Natural killer cell (primary cell): Measurements from ENCODE around the gene STARD9. TPM values are rescaled to one million over a fixed set of nuclear protein-coding genes. Genes with fewer than 3 reads are reported as not detected.
A peak's percentile ranks its signal among the peaks of the same experiment; 100 is the strongest.

Source experiments
- ATAC-seq, 3 donors: fragments of 150-1000 bp in 2 of 3; fragments of 200-7000 bp in 1 of 3; cut with Tn5 transposase; 1 replicate in 1 of 3; 2 replicates in 2 of 3; pipeline ENCODE4 v1.10.0; 2021; ENCODE audit warnings: mild to moderate bottlenecking in 2 of 3, moderate library complexity in 2 of 3
- DNase-seq, 2 donors: peaks; one replicate each; pipeline versions ENCODE4 v3.0.0 to v3.0.0-alpha.2; 2013 to 2021; ENCODE audit warnings: mixed read lengths in 1 of 2
- H3K27ac ChIP-seq: one replicate; pipeline ENCODE4 v1.5.1; 2013; ENCODE audit warnings: mild to moderate bottlenecking, low read length
- H3K27me3 ChIP-seq: one replicate; pipeline ENCODE4 v1.6.1; 2013; ENCODE audit warnings: low read length; ENCODE audit not compliant: control insufficient read depth, insufficient read depth
- H3K36me3 ChIP-seq: one replicate; pipeline ENCODE4 v1.6.1; 2013; ENCODE audit warnings: low read length; ENCODE audit not compliant: control insufficient read depth, insufficient read depth
- H3K4me1 ChIP-seq: one replicate; pipeline ENCODE4 v1.6.1; 2013; ENCODE audit warnings: low read length; ENCODE audit not compliant: control insufficient read depth, insufficient read depth
- H3K4me3 ChIP-seq: one replicate; pipeline ENCODE4 v1.5.1; 2013; ENCODE audit warnings: low read length
- H3K9me3 ChIP-seq: one replicate; pipeline ENCODE4 v1.6.1; 2013; ENCODE audit warnings: low read length; ENCODE audit not compliant: control insufficient read depth, insufficient read depth
- H3K27ac Mint-ChIP-seq, 2 donors: one replicate each; pipeline ENCODE4 v1.8.0; 2022; ENCODE audit warnings: mild to moderate bottlenecking in 2 of 2, mixed read lengths in 2 of 2, moderate library complexity in 1 of 2
- H3K27me3 Mint-ChIP-seq, 2 donors: one replicate each; pipeline ENCODE4 v1.8.0; 2022; ENCODE audit warnings: low read depth in 2 of 2, mixed read lengths in 2 of 2
- H3K36me3 Mint-ChIP-seq: one replicate; pipeline ENCODE4 v1.8.0; 2022; ENCODE audit warnings: mixed read lengths
- H3K4me1 Mint-ChIP-seq, 2 donors: one replicate each; pipeline ENCODE4 v1.8.0; 2022; ENCODE audit warnings: mixed read lengths in 2 of 2
- H3K4me3 Mint-ChIP-seq: one replicate; pipeline ENCODE4 v1.8.0; 2022; ENCODE audit warnings: mild to moderate bottlenecking, moderate library complexity, mixed read lengths
- H3K9me3 Mint-ChIP-seq, 2 donors: one replicate each; pipeline ENCODE4 v1.8.0; 2022; ENCODE audit warnings: mixed read lengths in 2 of 2
- WGBS: methylation state at CpG from one replicate; pipeline ENCODE4 v1.1.7; 2013; ENCODE audit warnings: missing lambda C conversion rate; ENCODE audit not compliant: insufficient coverage; 5-methylcytosine and 5-hydroxymethylcytosine counted together
- intact Hi-C: fragments of 100-400 bp; cut with micrococcal nuclease; formaldehyde crosslinking; loops from one replicate; pipeline ENCODE4 v1.14.2; 2022
- total RNA-seq, 4 donors: library from RNA; stranded (reverse); fragments of 120-200 nt in 1 of 4; gene quantifications; one replicate each; pipeline versions ENCODE4 v1.2.3 to v1.2.4, GENCODE V29; 2013 to 2022
- TF ChIP-seq, protein P1 (sequence below): fragments of 200-600 bp; IDR thresholded peaks from one replicate; pipeline ENCODE4 v1.8.0; 2022; ENCODE audit warnings: antibody characterized with exemption

STARD9 gene
- total RNA-seq, 3 donors from 2014 or later (not counting 1 experiment from before 2014, with no cell fraction given): 20.0 to 22.5 (median 20.1) TPM

DNA sequence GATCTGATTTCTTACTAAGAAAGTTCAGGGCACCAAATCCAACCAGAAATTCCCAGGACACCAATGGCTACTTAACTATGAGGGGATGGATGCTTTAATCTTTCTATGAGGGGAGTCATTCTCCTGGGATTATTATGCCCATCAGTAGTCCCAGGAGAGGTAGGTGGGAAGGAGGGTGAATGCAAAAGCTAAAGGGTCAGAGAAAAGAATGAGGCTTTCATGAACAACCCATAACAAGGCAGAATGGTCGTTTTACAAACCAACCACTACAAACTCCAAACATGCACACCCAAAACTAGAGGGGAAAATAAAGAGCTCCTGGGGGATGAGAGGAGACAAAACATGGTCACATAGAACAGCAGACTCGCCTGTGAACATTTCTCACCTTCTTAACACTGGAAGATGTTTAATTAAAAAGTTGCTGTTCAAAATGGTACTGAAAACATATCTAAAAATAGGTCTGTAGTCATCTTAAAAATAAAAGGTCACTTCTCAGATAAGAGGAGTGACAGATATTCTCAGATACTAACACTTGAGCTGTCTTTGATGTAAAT is 3.7 kb downstream of the STARD9 start:
- H3K4me1 ChIP-seq: peaks cover 35% of the 10 kb centered on the region
- H3K27ac ChIP-seq: no peak overlapping the region
- H3K9me3 ChIP-seq: no peaks in the 10 kb centered on the region
- TF ChIP-seq, protein P1, sequence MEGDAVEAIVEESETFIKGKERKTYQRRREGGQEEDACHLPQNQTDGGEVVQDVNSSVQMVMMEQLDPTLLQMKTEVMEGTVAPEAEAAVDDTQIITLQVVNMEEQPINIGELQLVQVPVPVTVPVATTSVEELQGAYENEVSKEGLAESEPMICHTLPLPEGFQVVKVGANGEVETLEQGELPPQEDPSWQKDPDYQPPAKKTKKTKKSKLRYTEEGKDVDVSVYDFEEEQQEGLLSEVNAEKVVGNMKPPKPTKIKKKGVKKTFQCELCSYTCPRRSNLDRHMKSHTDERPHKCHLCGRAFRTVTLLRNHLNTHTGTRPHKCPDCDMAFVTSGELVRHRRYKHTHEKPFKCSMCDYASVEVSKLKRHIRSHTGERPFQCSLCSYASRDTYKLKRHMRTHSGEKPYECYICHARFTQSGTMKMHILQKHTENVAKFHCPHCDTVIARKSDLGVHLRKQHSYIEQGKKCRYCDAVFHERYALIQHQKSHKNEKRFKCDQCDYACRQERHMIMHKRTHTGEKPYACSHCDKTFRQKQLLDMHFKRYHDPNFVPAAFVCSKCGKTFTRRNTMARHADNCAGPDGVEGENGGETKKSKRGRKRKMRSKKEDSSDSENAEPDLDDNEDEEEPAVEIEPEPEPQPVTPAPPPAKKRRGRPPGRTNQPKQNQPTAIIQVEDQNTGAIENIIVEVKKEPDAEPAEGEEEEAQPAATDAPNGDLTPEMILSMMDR: no peak
- Mint-ChIP-seq H3K4me1 (peaks cover 45 to 52% of the 10 kb centered on the region in 2 donors), H3K4me3 (peak overlapping the region; percentile 36), H3K36me3 (no peaks in the 10 kb centered on the region), H3K9me3 (no peaks in the 10 kb centered on the region), H3K27me3 (no peaks in the 10 kb centered on the region), H3K27ac (no peak overlapping the region)
- no peaks in the 10 kb centered on the region for H3K36me3 ChIP-seq
- no peak overlapping the region for H3K4me3 ChIP-seq
- no peaks in the 10 kb centered on the region for H3K27me3 ChIP-seq
- ATAC-seq: no peak
- DNase-seq: no peak
- WGBS: no CpG with 5 or more reads among the region's 2 CpGs
- intact Hi-C loops: no loop called here

DNA sequence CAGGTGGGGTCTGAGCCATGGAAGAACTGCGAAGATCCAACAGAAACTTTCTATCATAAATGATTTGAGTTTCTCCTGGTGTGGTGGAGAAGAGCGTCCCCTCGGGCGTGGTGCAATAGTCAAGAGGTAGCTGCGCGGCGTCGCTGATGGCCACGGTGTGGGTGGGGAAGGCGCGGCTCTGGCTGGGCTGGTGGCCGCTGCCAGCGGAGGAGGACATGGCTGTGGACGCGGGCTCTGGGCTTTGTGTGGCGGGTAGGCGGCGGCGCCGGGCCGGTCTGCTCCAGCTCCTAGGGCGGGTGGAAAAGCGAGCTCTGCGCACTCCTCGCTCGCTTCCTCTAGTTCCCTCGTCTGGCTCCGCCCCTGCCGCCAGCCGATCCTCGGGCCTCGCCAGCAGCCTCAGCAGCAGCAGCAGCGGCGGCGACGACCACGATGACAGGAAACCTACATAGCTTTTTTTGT is 5.9 kb downstream of the STARD9 start:
- no peaks in the 10 kb centered on the region for H3K27me3 Mint-ChIP-seq
- ATAC-seq (peak; percentile 97 to 98 (median 97)), DNase-seq (peak; percentile 66 to 88)
- H3K36me3 Mint-ChIP-seq: no peaks in the 10 kb centered on the region
- no peaks in the 10 kb centered on the region for H3K27me3 ChIP-seq
- peak overlapping the region; percentile 87 for H3K4me3 Mint-ChIP-seq
- H3K9me3 Mint-ChIP-seq: no peaks in the 10 kb centered on the region
- H3K27ac ChIP-seq: peak overlapping the region; percentile 68
- H3K9me3 ChIP-seq: no peaks in the 10 kb centered on the region
- peaks cover 24% of the 10 kb centered on the region for H3K4me1 ChIP-seq
- peaks cover 38 to 41% of the 10 kb centered on the region in 2 donors for H3K4me1 Mint-ChIP-seq
- WGBS: under 1% methylated on average over 37 of the region's 37 CpGs
- peak overlapping the region; percentile 65 to 86 for H3K27ac Mint-ChIP-seq
- H3K36me3 ChIP-seq: no peaks in the 10 kb centered on the region
- intact Hi-C loops: loop anchor here (2.0 kb wide), 1 partner anchor 28 kb away; no protein-coding TSS in a partner anchor
- peak overlapping the region; percentile 45 for H3K4me3 ChIP-seq
- TF ChIP-seq, protein P1: no peak

DNA sequence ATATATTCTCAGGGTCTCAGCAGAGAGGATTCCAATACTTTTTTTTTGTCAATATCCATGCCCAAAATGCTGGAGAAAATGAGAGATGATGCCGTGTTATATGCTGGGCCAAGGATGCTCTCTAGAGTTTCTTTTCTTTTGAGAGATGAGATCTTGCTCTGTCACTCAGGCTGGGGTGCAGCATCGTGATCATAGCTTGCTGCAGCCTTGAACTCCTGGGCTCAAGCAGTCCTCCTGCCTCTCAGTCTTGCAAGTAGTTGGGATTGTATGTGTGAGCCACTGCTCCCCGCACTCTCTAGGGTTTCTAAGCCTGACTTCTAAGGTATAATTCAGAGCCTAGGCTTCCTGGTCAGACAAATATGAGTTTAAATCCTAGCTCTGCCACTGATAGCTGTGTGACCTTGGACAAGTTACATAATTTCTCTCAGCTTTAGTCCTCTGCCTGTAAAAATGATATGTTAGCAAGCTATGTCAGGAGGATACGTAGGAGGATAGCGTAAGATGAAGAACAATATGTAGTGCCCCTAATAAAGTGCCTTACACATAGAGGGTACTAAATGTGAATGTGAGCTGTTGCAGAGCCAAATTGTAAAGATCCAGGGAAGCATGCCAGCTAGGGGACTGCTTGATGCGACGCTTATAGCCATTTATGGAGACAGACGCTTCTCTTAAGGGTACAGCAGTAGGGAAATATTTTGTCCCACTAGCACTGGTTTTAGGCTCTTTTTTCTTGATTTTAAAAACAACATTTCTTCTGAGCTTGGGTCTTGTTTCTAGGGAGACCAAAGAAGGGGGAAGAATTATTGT is 7.4 kb downstream of the STARD9 start:
- Histone ChIP-seq H3K27ac (no peak overlapping the region), H3K36me3 (peaks cover 2% of the 10 kb centered on the region), H3K9me3 (no peaks in the 10 kb centered on the region), H3K27me3 (no peaks in the 10 kb centered on the region), H3K4me1 (peaks cover 11% of the 10 kb centered on the region), H3K4me3 (no peak overlapping the region)
- H3K4me3 Mint-ChIP-seq: peak overlapping the region; percentile 15
- H3K9me3 Mint-ChIP-seq: no peaks in the 10 kb centered on the region
- WGBS: 95% methylated on average over 8 of the region's 8 CpGs
- TF ChIP-seq, protein P1: no peak
- no peaks in the 10 kb centered on the region for H3K36me3 Mint-ChIP-seq
- H3K27me3 Mint-ChIP-seq: no peaks in the 10 kb centered on the region
- ATAC-seq (no peak), DNase-seq (no peak)
- H3K4me1 Mint-ChIP-seq: peaks cover 27 to 28% of the 10 kb centered on the region in 2 donors
- H3K27ac Mint-ChIP-seq: peak overlapping the region; percentile 25 to 65
- intact Hi-C loops: no loop called here
